ENCODE data around the gene SLC28A1. TPM values are rescaled to one million over a fixed set of nuclear protein-coding genes. Genes with fewer than 3 reads are reported as not detected.

The SLC28A1 gene
- polyA plus RNA-seq, 1 donor (not counting 4 experiments of a cell fraction or from before 2014, with no cell fraction given), result not detected

DNA sequence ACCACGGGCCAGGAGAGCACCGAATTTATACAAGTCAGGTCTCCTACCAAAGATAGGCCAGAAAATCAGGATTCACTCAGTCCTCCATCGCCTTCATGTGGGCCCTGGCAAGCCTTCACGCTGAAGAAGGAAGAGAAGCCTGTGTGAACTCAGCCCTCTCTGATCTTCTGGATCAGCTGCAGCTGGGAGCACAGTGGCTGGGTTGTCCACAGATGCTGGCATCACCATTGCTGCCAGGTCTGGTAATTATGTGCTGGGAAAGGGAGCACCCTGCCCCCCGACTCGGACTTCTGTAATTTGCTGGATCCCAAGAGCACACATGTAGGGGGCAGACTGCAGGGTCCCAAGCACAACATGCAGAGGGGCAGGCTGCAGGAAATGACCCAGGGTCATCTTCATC is 84.8 kb downstream of the SLC28A1 start:
- no peak overlapping the region for H3K9ac ChIP-seq (ENCODE audit: control insufficient read depth, extremely low read depth, insufficient read depth, low read length)
- H3K4me2 ChIP-seq (ENCODE audit: control insufficient read depth, extremely low read depth, insufficient read depth, low read depth, low read length), result no peak overlapping the region
- no peaks in the 10 kb centered on the region for H4K20me1 ChIP-seq (ENCODE audit: control insufficient read depth, extremely low read depth, insufficient read depth, low read length)
- H3K27me3 ChIP-seq (ENCODE audit: control insufficient read depth, extremely low read depth, insufficient read depth, low read length), result peaks cover 6% of the 10 kb centered on the region
- no peak for DNase-seq (ENCODE audit: low read depth, low spot score)
- no peak overlapping the region for H2AFZ ChIP-seq (ENCODE audit: control insufficient read depth, low read length)
- FAIRE-seq, result no peak
- H3K79me2 ChIP-seq (ENCODE audit: control insufficient read depth, insufficient read depth, low read length), result no peaks in the 10 kb centered on the region
- H3K4me1 ChIP-seq (ENCODE audit: control insufficient read depth, extremely low read depth, insufficient read depth, low read length), result no peaks in the 10 kb centered on the region
- H3K27ac ChIP-seq (ENCODE audit: control insufficient read depth, insufficient read depth, low read length), result no peak overlapping the region
- H3K36me3 ChIP-seq (ENCODE audit: control insufficient read depth in 2 of 2, extremely low read depth in 1 of 2, insufficient read depth in 2 of 2, low read length in 2 of 2), result no peaks in the 10 kb centered on the region
- H3K9me1 ChIP-seq (ENCODE audit: control insufficient read depth, extremely low read depth, insufficient read depth, low read length), result no peaks in the 10 kb centered on the region
- TF ChIP-seq CTCF (optimal IDR thresholded peaks at IDR 0.05 in 1 of 3, IDR thresholded peaks at IDR 0.05 in 1 of 3, conservative IDR thresholded peaks at IDR 0.05 in 1 of 3; ENCODE audit: extremely low read depth in 1 of 3, insufficient read depth in 2 of 3, low read length in 3 of 3) (no peak), EZH2 (IDR thresholded peaks at IDR 0.05; ENCODE audit: low read length) (no peak)
- dilution Hi-C loops (cut with MboI; ENCODE audit: extremely low pct_ligation_motif_present, low sequenced_read_pairs), result no loop called here
- H3K4me3 ChIP-seq (ENCODE audit: control insufficient read depth in 2 of 3, extremely low read depth in 1 of 3, insufficient read depth in 2 of 3, low read depth in 1 of 3, low read length in 3 of 3), result no peak overlapping the region
- H3K9me3 ChIP-seq (ENCODE audit: control insufficient read depth, low read depth, low read length), result peaks cover 2% of the 10 kb centered on the region

DNA sequence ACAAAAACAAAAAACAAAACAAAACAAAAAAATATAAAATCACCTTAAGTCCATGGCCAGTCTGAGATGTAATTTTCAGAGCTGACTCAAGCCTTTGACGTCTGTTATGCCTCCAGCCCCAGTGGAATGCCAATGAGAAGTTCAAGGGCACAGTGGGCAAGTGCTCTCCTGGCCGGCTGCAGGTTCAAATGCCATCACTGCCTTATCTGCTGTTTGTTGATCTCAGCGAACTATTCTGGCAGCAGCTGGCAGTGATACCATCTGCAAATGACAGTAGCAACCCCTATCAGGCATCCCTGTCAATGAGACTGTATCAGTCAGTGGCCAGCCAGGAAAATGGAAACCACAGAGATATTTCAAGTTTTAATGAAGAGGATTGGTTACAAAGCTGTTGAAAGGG is 86.4 kb downstream of the SLC28A1 start:
- dilution Hi-C loops (cut with MboI; ENCODE audit: extremely low pct_ligation_motif_present, low sequenced_read_pairs), result no loop called here
- no peak overlapping the region for H3K27ac ChIP-seq (ENCODE audit: control insufficient read depth, insufficient read depth, low read length)
- no peaks in the 10 kb centered on the region for H3K4me1 ChIP-seq (ENCODE audit: control insufficient read depth, extremely low read depth, insufficient read depth, low read length)
- TF ChIP-seq EZH2 (IDR thresholded peaks at IDR 0.05; ENCODE audit: low read length), result no peak
- no peak for TF ChIP-seq CTCF (optimal IDR thresholded peaks at IDR 0.05 in 1 of 3, IDR thresholded peaks at IDR 0.05 in 1 of 3, conservative IDR thresholded peaks at IDR 0.05 in 1 of 3; ENCODE audit: extremely low read depth in 1 of 3, insufficient read depth in 2 of 3, low read length in 3 of 3)
- H3K4me3 ChIP-seq (ENCODE audit: control insufficient read depth in 2 of 3, extremely low read depth in 1 of 3, insufficient read depth in 2 of 3, low read depth in 1 of 3, low read length in 3 of 3), result no peak overlapping the region
- no peaks in the 10 kb centered on the region for H4K20me1 ChIP-seq (ENCODE audit: control insufficient read depth, extremely low read depth, insufficient read depth, low read length)
- no peaks in the 10 kb centered on the region for H3K36me3 ChIP-seq (ENCODE audit: control insufficient read depth in 2 of 2, extremely low read depth in 1 of 2, insufficient read depth in 2 of 2, low read length in 2 of 2)
- DNase-seq (ENCODE audit: low read depth, low spot score), result no peak
- no peaks in the 10 kb centered on the region for H3K9me1 ChIP-seq (ENCODE audit: control insufficient read depth, extremely low read depth, insufficient read depth, low read length)
- H3K9ac ChIP-seq (ENCODE audit: control insufficient read depth, extremely low read depth, insufficient read depth, low read length), result no peak overlapping the region
- H3K27me3 ChIP-seq (ENCODE audit: control insufficient read depth, extremely low read depth, insufficient read depth, low read length), result peaks cover 3% of the 10 kb centered on the region
- H3K4me2 ChIP-seq (ENCODE audit: control insufficient read depth, extremely low read depth, insufficient read depth, low read depth, low read length), result no peak overlapping the region
- no peak overlapping the region for H2AFZ ChIP-seq (ENCODE audit: control insufficient read depth, low read length)
- H3K9me3 ChIP-seq (ENCODE audit: control insufficient read depth, low read depth, low read length), result no peaks in the 10 kb centered on the region
- H3K79me2 ChIP-seq (ENCODE audit: control insufficient read depth, insufficient read depth, low read length), result no peaks in the 10 kb centered on the region
- no peak for FAIRE-seq

All from keratinocyte (primary cell).